NB4 (cell line): ENCODE results near the gene SMCHD1.

Source experiments
- MYC ChIP-seq: IDR thresholded peaks from 2 replicates; pipeline ENCODE4 v1.6.1; 2011; ENCODE audit warnings: low read depth, low read length
- POLR2A ChIP-seq: IDR thresholded peaks from 2 replicates; pipeline ENCODE4 v1.6.1; 2011; ENCODE audit warnings: mild to moderate bottlenecking; ENCODE audit not compliant: insufficient read length; ENCODE audit errors: extremely low read depth
- TF ChIP-seq, protein P1 (sequence below): IDR thresholded peaks from one replicate; pipeline ENCODE4 v1.5.1; 2012; ENCODE audit warnings: low read depth, low read length
- TF ChIP-seq, protein P2 (sequence below): IDR thresholded peaks from 2 replicates; pipeline ENCODE4 v1.6.1; 2011; ENCODE audit warnings: low read depth, low read length

DNA sequence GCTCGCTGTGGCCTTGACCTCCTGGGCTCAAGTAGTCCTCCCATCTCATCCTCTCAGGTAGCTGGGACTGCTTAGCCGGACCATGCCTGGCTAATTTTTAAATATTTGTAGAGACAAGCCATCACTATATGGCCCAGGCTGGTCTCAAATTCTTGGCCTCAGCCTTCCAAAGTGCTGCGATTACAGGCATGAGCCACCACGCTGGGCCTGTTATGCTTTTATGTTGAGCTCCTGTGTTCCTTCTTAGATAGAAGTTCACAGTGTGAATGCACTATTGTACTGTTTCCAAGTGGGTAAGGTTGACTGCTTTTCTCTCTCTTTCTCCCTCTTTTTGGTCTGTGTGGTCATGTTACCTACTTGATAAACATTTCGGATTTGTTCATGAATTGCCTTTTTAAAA is 61.9 kb downstream of the SMCHD1 start:
- TF ChIP-seq, protein P1, sequence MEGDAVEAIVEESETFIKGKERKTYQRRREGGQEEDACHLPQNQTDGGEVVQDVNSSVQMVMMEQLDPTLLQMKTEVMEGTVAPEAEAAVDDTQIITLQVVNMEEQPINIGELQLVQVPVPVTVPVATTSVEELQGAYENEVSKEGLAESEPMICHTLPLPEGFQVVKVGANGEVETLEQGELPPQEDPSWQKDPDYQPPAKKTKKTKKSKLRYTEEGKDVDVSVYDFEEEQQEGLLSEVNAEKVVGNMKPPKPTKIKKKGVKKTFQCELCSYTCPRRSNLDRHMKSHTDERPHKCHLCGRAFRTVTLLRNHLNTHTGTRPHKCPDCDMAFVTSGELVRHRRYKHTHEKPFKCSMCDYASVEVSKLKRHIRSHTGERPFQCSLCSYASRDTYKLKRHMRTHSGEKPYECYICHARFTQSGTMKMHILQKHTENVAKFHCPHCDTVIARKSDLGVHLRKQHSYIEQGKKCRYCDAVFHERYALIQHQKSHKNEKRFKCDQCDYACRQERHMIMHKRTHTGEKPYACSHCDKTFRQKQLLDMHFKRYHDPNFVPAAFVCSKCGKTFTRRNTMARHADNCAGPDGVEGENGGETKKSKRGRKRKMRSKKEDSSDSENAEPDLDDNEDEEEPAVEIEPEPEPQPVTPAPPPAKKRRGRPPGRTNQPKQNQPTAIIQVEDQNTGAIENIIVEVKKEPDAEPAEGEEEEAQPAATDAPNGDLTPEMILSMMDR, result no peak
- TF ChIP-seq, protein P2, sequence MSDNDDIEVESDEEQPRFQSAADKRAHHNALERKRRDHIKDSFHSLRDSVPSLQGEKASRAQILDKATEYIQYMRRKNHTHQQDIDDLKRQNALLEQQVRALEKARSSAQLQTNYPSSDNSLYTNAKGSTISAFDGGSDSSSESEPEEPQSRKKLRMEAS, result no peak
- no peak for TF ChIP-seq POLR2A
- no peak for TF ChIP-seq MYC
